Stimulated activated CD8-positive, alpha-beta memory T cell treated with anti-CD3 and anti-CD28 coated beads, Interleukin-2, amount 100 ng/mL, for 48 hours (primary cell): ENCODE measurements around the gene CIAO3.
"Not testable (repeated sequence)": the region's sequence is repeated elsewhere in the genome, so short reads cannot be mapped to it uniquely, and the experiment has no call there.

Source experiments
- DNase-seq, 2 donors: peaks; one replicate each; pipeline ENCODE4 v3.0.0-alpha.2; 2020; ENCODE audit warnings: low read depth in 2 of 2

CIAO3 gene

DNA sequence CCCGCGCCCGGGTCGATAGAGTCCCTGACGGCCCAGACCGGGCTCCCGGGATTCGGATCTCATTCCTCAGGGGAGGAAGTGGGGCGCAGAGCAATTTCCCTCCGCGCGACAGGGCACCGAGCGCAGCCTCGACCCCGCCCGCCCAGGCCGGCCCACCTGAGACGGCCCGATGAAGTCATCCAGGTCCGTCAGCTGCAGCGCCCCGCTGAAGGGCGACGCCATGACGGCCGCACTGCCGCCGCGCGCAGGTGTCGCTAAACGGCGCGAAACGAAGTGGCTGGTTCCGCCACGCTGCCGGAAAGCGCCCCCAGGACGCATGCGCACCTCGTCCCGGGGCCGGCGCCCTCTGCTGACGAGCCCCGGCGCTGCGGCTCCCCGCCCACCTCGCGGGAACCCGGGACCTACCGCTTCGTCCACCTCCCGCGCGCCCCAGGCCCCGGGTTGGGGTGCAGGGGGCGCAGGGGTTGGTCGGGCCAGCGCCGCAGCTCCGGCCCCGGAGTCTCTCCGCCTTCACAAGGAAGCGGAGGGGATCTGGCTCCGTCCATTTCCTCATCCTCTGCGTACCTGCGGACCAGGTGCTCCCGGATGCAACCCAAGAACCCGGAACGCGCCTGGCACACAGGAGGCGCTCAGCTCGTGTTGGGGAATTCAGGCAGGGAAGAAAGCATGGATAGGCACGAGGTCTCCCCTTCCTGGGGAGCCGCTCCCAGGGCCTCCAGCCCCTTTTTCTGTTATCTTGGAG is at the start of gene CIAO3:
Gene CIAO3 (minus strand): TSS at position 234 of the 742 bp plus-strand sequence. CDS start 12 bp downstream, at position 222.
- DNase-seq = peak; percentile 87 to 90

DNA sequence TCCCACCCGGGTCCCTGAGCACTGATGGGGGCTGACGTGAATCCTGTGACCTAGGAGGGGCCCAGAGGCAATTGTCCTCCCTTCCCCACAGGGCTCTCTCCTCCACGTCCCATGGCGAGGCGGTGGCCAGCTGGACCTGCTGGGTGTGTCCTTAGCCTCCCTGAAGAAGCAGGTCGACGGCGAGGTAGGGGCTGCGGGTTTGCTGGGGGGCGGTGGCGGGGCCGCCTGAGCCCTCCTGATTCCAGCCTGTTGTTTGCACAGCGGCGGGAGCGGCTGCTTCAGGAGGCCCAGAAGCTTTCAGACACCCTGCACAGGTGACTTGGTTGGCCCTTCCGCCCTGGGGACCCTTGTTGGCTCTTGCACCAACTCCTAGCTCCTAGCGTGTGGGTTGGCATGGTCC is 49.3 kb upstream of the CIAO3 start:
- DNase-seq = no peak

DNA sequence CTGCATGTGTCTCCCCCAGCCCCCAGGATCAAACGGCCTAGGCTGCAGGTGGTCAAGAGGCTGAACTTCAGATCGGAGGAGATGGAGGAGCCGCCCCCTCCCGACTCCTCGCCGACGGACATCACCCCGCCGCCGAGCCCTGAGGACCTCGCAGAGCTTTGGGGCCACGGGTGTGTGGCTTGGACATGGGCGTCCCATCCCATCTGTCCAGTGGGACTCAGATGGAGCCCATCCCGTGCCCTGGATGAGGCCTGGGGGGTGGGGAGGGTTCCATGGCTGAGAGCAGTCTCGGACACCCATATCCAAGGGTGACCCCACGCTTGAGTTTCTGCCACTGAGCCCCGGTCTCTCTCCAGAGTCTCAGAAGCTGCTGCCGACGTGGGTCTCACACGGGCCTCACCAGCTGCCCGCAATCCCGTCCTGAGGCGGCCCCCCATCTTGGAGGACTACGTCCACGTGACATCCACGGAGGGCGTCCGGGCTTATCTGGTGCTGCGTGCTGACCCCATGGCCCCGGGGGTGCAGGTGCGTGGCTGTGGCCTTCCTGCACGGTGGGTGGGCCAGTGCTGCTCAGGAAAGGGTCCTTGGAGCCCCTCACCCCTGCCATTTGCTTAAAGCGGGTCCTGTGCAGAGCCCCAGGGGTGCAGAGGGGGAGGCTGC is 48.5 kb upstream of the CIAO3 start:
- DNase-seq = no peak

DNA sequence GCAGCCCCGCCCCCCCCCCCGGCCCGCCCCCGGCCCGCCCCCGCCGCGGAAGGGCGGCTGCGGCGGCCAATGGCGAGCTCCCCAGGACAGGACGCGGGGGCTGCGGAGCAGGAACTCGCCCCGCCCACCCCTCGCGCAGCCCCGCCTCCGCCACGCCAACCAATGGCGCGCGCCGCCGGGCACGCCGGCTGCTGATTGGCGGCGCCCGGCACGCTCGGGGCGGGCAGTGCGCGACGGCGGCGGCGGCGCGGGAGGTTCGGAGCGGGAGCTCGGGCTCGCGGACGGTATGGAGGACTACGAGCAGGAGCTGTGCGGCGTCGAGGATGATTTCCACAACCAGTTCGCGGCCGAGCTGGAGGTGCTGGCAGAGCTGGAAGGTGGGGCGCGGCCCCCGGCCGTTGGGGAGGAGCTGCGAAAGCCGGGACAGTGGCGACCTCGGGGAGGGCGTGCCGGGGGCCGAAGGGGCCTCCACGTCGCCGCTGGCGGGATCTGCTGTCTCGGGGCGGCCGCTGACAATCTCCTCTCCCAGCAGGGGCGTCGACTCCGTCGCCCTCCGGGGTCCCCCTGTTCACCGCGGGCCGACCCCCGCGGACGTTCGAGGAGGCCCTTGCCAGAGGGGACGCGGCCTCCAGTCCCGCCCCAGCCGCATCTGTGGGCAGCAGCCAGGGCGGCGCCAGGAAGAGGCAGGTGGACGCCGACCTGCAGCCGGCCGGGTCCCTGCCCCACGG is 47.8 kb upstream of the CIAO3 start, which contains the start of gene CHTF18:
Gene CHTF18 (plus strand): TSS at position 222 of the 728 bp plus-strand sequence. CDS start 65 bp downstream, at position 287.
- peak; percentile 90 to 94 for DNase-seq

DNA sequence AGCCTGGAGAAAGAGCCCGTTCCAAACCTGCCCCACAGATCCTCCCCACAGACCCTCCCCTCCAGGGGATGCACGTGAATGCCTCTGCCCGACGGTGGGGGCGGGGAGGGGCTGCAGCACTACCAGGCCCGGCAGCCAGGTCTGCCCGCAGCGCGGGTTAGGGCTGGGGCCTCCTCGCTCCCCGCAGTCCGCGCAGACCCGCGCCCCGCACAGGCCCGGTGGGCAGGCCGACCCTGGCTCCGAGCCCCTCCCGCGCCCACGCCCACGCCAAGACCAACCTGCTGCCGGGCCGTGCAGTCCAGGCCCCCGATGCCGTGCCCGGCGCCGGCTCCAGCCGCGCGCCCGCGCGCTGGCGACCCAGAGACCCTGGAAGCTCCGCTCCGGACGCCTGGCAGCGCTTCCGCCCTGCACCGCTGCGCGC is 47.2 kb upstream of the CIAO3 start, which contains the start of gene RPUSD1:
Gene RPUSD1 (minus strand): TSS at position 404 of the 421 bp plus-strand sequence. CDS start 644 bp downstream, outside the sequence.
- no peak for DNase-seq

DNA sequence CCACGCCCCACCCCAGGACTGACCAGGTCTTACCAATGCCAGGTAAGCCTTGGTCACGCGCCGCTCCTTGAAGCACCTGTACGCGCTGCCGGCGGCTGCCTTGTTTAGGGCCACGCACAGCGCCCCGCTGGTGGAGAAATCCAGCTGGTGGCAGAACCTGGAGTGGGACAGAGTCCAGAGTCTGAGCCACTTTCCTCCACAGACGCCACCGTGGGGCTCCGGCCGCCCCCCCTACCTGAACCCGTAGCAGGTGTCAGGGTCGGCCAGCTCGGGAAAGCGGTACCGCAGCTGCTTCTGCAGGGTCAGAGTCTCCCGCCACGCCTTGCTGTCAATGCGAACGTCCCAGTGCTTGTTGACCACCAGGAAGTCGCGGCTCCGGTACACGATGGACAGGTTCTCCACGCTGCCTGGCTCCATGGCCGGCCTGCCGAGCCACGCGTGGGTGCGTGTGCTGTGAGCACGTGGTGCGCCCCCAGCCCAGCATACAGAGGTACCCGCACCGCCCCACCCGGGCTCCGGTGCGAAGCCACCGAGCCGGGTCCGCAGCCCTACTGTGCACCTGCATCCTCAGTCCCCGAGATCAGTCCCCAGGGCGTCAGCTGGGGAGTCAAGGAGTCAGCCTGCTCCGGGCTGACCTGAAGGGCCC is 46.6 kb upstream of the CIAO3 start:
- DNase-seq = no peak

DNA sequence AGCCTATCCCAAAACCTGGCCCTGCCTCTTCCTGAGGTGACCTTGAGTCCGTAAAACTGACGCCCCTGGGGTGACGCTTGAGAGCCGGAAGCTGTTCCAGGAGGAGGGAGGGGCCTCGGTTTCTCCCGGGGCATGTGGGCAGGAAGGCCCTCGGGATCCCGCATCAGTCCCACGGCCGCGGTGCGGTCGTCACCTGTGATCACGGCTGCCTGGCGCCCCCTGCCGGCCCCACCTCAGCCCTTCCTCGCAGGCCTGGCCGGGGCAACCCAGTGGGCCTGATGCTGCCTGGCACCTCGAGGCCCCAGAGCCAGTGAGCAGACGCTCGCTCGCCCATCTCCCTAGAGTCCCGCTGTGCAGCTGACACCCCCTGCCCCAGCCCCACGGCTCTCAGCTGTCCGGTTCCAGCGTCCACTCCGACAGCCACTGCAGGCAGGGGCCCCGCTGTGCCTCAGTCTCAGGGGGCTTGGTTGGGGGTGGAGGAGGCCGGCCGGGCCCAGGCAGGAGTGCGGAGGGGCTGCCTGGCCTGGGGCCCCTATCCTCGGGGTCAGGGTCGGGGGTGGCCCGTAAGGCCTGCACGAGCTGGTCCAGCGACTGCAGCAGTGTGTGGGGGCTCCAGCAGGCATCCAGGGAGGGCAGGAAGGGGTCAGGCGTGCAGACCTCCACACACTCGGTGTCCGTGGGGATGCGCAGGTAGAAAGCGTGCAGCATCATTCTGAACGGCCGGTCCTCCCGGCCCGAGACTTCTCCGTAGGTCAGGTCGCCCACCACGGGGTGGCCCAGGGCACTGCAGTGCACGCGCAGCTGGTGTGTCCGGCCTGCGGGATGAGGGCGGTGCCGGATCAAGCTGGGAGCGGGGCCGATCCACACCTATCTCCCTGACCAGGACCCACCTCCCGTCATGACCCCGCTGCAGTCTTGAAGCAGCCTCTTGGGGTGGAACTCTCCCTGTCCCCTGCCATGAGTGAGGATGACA is 45.1 kb upstream of the CIAO3 start:
- peak; percentile 65 to 75 for DNase-seq

DNA sequence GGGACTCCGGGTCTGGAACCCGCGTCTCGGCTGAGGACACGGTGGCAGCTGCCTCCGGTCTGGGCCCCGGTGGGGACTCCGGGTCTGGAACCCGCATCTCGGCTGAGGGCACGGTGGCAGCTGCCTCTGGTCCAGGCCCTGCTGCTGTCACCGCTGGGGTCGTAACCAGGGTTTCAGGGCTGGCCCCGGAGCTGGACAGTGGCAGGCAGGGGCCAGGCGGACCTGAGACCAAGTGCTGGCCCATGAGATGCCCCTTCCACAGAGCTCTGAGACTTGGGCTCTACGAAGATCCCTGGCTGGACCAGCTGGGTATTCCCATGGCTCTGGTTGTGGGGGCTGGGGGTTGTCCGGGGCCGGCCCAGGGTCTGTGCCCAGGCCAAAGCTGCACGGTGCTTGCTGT is 43.6 kb upstream of the CIAO3 start:
- DNase-seq = no peak

DNA sequence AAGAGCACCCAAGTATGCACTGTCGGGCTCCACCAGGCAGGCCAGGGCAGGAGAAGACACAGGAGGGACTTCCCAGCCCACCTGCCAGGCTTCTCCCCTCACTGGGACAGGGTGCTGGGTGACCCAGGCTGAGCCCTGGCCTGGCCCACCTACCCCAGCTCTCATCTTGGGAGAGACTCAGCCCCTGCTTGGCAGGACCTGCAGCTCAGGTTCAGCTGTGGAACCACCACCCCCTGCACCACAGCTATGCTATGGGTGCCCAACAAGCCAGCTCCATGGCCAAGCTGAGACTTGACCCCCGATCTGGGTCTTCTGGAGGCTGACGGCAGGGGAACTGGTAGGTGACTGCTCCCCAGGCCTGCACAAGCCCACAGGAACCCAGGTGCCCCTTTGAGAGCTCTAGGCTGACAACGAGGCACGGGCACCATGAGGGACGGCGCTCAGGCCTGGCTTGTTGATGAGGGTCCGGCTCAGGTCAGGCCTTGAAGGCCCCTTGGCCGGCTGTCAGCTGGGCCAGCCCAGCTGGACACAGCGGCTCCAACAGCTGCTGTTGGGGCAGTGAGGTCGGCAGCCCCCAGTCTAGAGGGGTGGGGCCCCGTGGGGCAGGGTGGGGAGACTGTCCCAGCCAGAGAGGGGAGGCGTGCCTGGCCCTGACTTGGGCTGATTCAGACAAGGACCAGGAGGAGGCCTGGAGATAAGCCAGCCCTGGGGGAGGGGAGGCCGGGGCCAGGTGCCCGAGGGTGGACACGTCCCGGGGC is 42.8 kb upstream of the CIAO3 start:
- DNase-seq = no peak

DNA sequence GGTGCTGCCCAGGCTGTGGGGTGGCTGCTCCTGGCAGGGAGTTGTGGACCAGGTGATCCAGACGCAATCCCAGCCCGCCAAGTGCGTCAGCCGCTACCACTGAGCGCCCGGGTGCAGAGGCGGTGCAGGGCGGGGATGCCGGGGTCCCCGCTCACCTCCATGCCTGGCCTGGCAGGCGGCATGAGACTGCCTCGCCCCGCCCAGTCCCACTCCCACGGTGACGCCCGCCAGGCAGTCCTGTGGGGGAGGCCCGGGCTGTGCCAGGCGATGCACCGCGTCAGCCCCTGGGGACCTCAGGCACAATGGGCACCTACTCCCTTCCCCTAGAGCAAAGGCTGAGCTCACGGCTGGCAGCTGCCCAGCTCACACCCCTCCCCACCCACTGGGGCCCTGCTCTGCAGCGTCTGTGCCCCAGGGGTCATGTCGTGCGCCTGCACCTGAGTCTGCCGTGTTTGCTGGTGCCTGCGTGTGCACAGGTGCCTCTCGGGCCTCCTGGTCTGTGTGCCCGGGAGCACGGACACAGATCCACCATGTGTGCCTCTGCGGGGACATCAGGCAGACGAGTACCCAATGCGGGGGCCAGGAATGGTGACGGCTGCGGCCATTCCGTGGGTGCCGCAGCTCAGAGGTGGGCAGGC is 42.1 kb upstream of the CIAO3 start:
- DNase-seq = no peak

DNA sequence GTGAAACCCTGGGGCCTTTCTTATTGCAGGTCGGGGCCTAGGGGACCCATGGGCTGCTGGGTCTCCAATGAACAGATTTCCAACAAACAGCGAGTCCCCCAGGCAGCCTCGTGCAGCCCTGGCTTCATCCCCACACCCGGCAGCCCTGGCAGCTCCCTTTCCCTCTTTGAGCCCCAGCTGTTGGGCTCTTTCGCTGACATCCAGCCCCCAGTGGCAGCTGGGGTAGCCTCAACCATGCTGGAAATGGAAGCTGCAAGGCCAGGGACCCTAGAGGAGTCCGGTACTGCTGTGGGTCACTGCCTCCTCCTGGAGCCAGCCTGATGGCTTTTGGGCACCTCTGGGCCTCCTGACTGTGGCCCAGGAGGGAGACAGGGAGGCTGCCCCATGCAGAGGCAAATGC is 41.5 kb upstream of the CIAO3 start:
- DNase-seq = no peak

DNA sequence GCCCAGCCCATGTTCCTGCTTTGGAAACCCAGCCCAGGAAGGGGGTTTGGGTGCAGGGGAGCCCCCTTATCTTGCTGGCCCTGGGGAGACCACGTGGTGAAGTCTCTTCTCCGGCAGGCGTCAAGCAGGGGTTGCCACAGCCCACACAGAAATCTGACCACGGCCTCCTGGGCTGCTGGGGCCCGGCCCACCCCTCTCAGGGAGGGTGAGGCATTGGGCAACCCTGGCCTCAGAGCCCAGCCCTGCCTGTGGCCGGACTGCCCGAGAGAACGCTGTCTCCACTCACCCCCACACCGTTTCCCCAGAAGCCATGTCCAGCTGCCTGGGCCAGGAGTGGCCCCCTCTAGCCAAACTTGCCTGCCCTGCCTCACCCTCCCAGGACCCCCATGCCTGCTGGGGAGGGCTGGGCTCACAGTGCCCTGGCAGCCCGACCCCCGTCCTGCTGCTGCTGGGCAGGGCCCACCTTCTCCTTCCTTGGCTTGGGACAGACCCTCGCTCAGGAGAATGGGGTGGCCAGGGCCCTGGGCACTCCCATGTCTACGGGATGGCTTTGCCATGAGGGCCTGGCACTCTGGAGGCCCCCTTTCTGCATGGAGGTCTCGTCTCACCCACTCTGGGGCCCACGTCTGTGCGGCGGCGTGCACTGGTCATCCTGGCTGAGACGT is 40.7 kb upstream of the CIAO3 start:
- DNase-seq = no peak

DNA sequence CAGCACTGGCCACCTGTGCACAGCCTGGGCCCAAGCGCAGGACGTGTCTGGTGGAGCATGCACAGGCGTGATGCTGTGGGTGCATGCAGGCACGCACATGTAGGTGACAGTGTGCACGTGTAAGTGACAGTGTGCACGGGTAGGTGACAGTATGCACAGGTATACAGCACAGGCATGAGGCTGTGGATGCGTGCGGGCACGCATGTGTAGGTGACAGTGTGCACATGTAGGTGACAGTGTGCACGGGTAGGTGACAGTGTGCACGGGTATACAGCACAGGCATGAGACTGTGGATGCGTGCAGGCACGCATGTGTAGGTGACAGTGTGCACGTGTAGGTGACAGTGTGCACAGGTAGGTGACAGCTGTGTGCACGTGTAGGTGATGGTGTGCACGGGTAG is 39.5 kb upstream of the CIAO3 start:
- DNase-seq = no peak

DNA sequence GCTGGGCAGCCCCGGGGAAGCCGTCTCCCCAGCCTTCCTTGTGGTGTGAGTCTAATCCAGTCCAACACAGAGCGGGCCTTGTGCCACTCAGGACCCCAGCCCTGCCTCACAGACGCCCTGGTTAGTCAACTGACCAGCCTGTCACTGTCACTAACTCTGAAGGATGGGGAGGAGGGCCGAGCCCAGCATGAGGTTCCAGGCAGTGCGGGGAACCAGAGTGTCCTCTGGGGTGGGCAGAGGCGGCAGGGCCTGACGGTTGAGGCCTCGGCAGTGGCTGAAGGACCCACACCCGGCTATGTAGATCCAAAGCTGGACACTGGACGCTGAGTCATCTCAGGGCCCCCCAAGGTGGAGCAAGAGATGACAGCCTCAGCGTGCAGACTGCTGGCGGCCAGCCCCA is 38.8 kb upstream of the CIAO3 start:
- DNase-seq = no peak

DNA sequence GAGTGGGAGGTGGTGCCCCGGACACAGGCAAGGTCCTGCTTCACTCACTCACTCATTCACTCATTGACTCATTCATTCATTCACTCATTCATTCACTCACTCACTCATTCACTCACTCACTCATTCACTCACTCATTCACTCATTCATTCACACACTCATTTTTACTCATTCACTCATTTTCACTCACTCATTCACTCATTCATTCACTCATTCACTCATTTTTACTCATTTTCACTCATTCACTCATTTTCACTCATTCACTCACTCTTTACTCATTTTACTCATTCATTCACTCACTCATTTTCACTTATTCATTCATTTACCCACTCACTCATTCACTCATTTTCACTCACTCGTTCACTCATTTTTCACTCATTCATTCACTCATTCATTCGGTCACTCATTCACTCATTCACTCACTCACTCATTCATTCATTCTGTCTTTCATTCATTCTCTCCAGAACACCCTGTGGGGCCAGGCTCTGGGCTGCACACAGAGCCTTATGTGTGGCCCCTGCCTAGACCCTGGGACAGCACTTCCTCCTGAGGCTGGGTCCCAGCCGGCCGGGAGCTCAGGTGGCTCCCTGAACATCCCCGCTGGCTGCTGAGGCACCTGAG is 38.2 kb upstream of the CIAO3 start:
- DNase-seq = no peak

DNA sequence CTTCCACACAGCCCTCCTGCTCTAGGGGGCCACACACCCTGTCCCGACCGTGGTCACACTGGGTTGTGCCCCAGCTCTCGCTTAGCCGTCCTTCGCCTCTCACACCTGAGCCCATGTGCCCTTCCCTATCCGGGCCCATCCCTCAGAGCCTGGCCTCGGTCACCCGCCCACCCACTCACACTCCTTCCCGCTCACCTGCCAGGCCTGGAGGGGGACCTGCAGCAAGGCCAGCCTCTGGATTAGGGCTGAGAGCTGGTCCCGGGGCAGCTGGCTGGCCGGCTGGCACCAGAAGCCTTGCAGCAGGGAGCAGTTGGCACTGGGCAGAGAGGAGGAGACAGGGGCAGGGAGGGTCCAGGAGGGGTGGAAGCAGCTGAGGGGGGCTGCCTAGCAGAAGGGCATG is 37.6 kb upstream of the CIAO3 start:
- DNase-seq = no peak

DNA sequence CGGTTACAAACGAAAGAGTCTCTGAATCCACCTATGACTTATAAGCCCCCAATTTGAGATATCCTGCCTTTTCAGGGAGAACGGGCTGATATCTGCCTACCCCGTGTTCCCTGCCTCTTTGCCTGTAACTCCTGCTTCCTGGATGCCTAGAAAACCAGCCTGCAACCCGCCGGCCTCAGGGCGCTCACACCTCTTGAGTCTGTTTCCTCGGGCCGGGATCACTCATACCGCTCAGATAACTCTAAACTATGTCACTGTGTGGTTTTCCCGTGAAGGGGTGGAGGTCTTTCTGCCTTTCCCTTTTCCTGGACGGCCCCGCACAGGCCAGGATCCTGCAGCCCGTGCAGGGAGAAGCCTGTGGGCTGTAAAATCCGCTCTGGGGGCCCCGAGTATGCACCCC is 37.0 kb upstream of the CIAO3 start:
- DNase-seq = no peak

DNA sequence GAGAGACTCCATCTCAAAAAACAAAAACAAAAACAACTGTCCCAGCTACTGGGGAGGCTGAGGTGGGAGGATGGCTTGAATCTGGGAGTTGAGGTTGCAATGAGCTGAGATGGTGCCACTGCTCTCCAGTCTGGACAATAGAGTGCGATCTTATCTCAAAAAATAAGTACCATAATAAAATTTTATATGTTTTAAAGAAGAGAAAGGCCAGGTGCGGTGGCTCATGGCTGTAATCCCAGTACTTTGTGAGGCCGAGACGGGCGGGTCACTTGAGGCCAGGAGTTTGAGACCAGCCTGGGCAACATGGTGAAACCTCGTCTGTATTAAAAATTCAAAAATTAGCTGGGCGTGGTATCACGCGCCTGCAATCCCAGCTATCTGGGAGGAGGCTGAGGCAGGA is 36.0 kb upstream of the CIAO3 start:
- DNase-seq = no peak

DNA sequence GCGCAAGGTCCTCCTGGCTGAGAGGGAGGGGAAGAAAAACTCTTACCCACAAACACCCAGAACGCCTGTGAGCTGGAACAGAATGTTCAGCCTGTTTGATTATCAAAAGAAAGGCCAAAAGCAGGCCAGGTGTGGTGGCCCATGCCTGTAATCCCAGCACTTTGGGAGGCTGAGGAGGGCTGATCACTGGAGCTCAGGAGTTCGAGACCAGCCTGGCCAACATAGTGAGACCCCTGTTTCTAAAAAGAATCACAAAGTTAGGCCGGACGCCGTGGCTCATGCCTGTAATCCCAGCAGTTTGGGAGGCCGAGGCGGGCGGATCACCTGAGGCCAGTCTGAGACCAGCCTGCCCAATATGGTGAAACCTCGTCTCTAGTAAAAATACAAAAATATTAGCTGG is 35.5 kb upstream of the CIAO3 start:
- DNase-seq = not testable (repeated sequence)
